ENCODE measurements around the gene PLA2G2F. TPM values are rescaled to one million over a fixed set of nuclear protein-coding genes. Genes with fewer than 3 reads are reported as not detected.

Gene PLA2G2F
- total RNA-seq, 1 donor, result under 0.01 TPM

Other genes starting within 250 kb of the PLA2G2F start
- gene PLA2G2E, start 215.7 kb upstream of the PLA2G2F start, total RNA-seq, result not detected
- gene PLA2G2A, start 159.7 kb upstream of the PLA2G2F start, total RNA-seq, result not detected
- gene PLA2G5, start 69.1 kb upstream of the PLA2G2F start, total RNA-seq, result not detected
- under 0.01 TPM for gene PLA2G2D, start 19.8 kb upstream of the PLA2G2F start, total RNA-seq
- gene UBXN10, start 46.8 kb downstream of the PLA2G2F start, total RNA-seq, result 0.81 TPM
- gene PLA2G2C, start 47.2 kb downstream of the PLA2G2F start, total RNA-seq, result not detected
- under 0.01 TPM for gene VWA5B1, start 151.6 kb downstream of the PLA2G2F start, total RNA-seq